NCI-H1048 (cell line): ENCODE measurements around the gene CST3.

Experiments
- DNase-seq: peaks from one replicate; lab custom pipeline; 2025; lab: John Stamatoyannopoulos, UW

Gene CST3

GRCh38 chr20:23601715-23602114 is 36.0 kb downstream of the CST3 start:
- no peak for DNase-seq

GRCh38 chr20:23598481-23598880 is 39.3 kb downstream of the CST3 start:
- no peak for DNase-seq

- no peak for DNase-seq
Observed at GRCh38 chr20:23596579-23597250, 41.0 kb downstream of the CST3 start.

GRCh38 chr20:23595941-23596340 is 41.8 kb downstream of the CST3 start:
- no peak for DNase-seq

- no peak for DNase-seq
Observed at GRCh38 chr20:23588434-23589403, 49.0 kb downstream of the CST3 start.

GRCh38 chr20:23587631-23588030 is 50.1 kb downstream of the CST3 start:
- no peak for DNase-seq

GRCh38 chr20:23586735-23587525 is 50.8 kb downstream of the CST3 start:
- DNase-seq, result no peak

- DNase-seq, result no peak
Observed at GRCh38 chr20:23585808-23586734, 51.7 kb downstream of the CST3 start.

- DNase-seq, result no peak
Observed at GRCh38 chr20:23585449-23585807, 52.3 kb downstream of the CST3 start.

- no peak for DNase-seq
Observed at GRCh38 chr20:23584434-23585199, 53.1 kb downstream of the CST3 start.
